ENCODE data around the gene MPZL1.

Gene MPZL1

GRCh38 chr1:167721617-167722151 is at the start of gene MPZL1:
MPZL1 (plus strand) TSS chr1:167721982; CDS start chr1:167722152, 170 bp downstream.
- peak; percentile 81 to 88 (median 86) for DNase-seq

- DNase-seq = no peak
Observed at GRCh38 chr1:167672831-167673230, 49.0 kb upstream of the MPZL1 start.

GRCh38 chr1:167673265-167673664 is 48.5 kb upstream of the MPZL1 start:
- no peak for DNase-seq

GRCh38 chr1:167674156-167674555 is 47.6 kb upstream of the MPZL1 start:
- DNase-seq = no peak

GRCh38 chr1:167675440-167675839 is 46.3 kb upstream of the MPZL1 start:
- no peak for DNase-seq

GRCh38 chr1:167676205-167676915 is 45.4 kb upstream of the MPZL1 start:
- DNase-seq = no peak

- no peak for DNase-seq
Observed at GRCh38 chr1:167676916-167677848, 44.6 kb upstream of the MPZL1 start.

- DNase-seq = no peak
Observed at GRCh38 chr1:167678422-167678821, 43.4 kb upstream of the MPZL1 start.

- no peak for DNase-seq
Observed at GRCh38 chr1:167678838-167679237, 42.9 kb upstream of the MPZL1 start.

GRCh38 chr1:167679714-167680113 is 42.1 kb upstream of the MPZL1 start:
- no peak for DNase-seq

GRCh38 chr1:167681024-167681423 is 40.8 kb upstream of the MPZL1 start:
- no peak for DNase-seq

- no peak for DNase-seq
Observed at GRCh38 chr1:167681451-167682098, 40.2 kb upstream of the MPZL1 start.

GRCh38 chr1:167683226-167683625 is 38.6 kb upstream of the MPZL1 start:
- no peak for DNase-seq

GRCh38 chr1:167683641-167684502 is 37.9 kb upstream of the MPZL1 start:
- no peak for DNase-seq

- DNase-seq = no peak
Observed at GRCh38 chr1:167685844-167686243, 35.9 kb upstream of the MPZL1 start.

- DNase-seq = peak; percentile 39 to 71 (median 54)
Observed at GRCh38 chr1:167687919-167688519, 33.8 kb upstream of the MPZL1 start.

GRCh38 chr1:167689567-167689920 is 32.2 kb upstream of the MPZL1 start:
- no peak for DNase-seq

- DNase-seq = no peak
Observed at GRCh38 chr1:167690053-167690452, 31.7 kb upstream of the MPZL1 start.

GRCh38 chr1:167693425-167694045 is 28.2 kb upstream of the MPZL1 start:
- no peak for DNase-seq

- no peak for DNase-seq
Observed at GRCh38 chr1:167694691-167695090, 27.1 kb upstream of the MPZL1 start.

- no peak for DNase-seq
Observed at GRCh38 chr1:167695147-167695546, 26.6 kb upstream of the MPZL1 start.
